H1 (cell line): ENCODE measurements around the gene GBP7. TPM values are rescaled to one million over a fixed set of nuclear protein-coding genes. Genes with fewer than 3 reads are reported as not detected.

Experiments
- CTCF ChIA-PET: fragments of 300-600 bp; sonication (Branson Sonifier 250); formaldehyde crosslinking; loops from one replicate; lab custom pipeline; 2021; ENCODE audit not compliant: partially characterized antibody; lab: Charles Lee
- POLR2A ChIA-PET: fragments of 300-600 bp; sonication (Branson Sonifier 250); formaldehyde crosslinking; loops from one replicate; lab custom pipeline; 2021; ENCODE audit warnings: inconsistent platforms; ENCODE audit not compliant: partially characterized antibody; lab: Charles Lee
- DNase-seq, 2 experiments: peaks; one replicate each; pipeline versions ENCODE4 v3.0.0 to v3.0.0-alpha.2; 2010 to 2022; ENCODE audit warnings: low spot score in 2 of 2, low read depth in 1 of 2, mixed read lengths in 1 of 2
- FAIRE-seq: peaks from 2 replicates; lab custom pipeline; 2011; peaks lifted over from hg19 to GRCh38; lab: Jason Lieb, UNC
- H2AFZ ChIP-seq: 2 replicates; pipeline ENCODE4 v1.8.1; 2012; ENCODE audit warnings: low read length, inconsistent platforms
- H2AK5ac ChIP-seq: 2 replicates; pipeline ENCODE4 v1.6.1; 2013; ENCODE audit warnings: low read depth, low read length
- H2BK120ac ChIP-seq: replicated peaks from 2 replicates; pipeline ENCODE3; 2013; ENCODE audit warnings: low read depth, low read length, inconsistent platforms
- H2BK12ac ChIP-seq: 2 replicates; pipeline ENCODE4 v1.6.1; 2013; ENCODE audit warnings: low read depth, low read length
- H2BK15ac ChIP-seq: 2 replicates; pipeline ENCODE4 v1.6.1; 2013; ENCODE audit warnings: low read length
- H2BK20ac ChIP-seq: 2 replicates; pipeline ENCODE4 v1.6.1; 2013; ENCODE audit warnings: low read length
- H2BK5ac ChIP-seq: 2 replicates; pipeline ENCODE4 v1.6.1; 2013; ENCODE audit warnings: low read depth, low read length
- H3K14ac ChIP-seq: 2 replicates; pipeline ENCODE4 v1.6.1; 2013; ENCODE audit warnings: inconsistent platforms; ENCODE audit not compliant: insufficient read length
- H3K18ac ChIP-seq: 2 replicates; pipeline ENCODE4 v1.6.1; 2013; ENCODE audit warnings: low read length; ENCODE audit errors: extremely low read depth
- H3K23ac ChIP-seq: 2 replicates; pipeline ENCODE4 v1.6.1; 2013; ENCODE audit warnings: inconsistent platforms; ENCODE audit not compliant: insufficient read length
- H3K23me2 ChIP-seq: 2 replicates; pipeline ENCODE4 v1.6.1; 2013; ENCODE audit warnings: low read depth, low read length
- H3K27ac ChIP-seq: 2 replicates; pipeline ENCODE4 v1.6.1; 2011; ENCODE audit warnings: low read depth, low read length, inconsistent platforms
- H3K27me3 ChIP-seq, 4 experiments: replicated peaks in 1 of 4; 1 replicate in 1 of 4; 2 replicates in 3 of 4; pipeline versions ENCODE4 v1.6.1 to v1.8.1; 2011 to 2013; ENCODE audit warnings: low read length in 3 of 4, mild to moderate bottlenecking in 3 of 4, inconsistent platforms in 2 of 4, mixed read lengths in 2 of 4, moderate library complexity in 1 of 4; ENCODE audit not compliant: control insufficient read depth in 3 of 4, insufficient read depth in 3 of 4; ENCODE audit errors: extremely low read depth in 1 of 4
- H3K36me3 ChIP-seq, 4 experiments: 2 replicates each; pipeline versions ENCODE4 v1.6.1 to v1.8.1; 2011 to 2013; ENCODE audit warnings: mild to moderate bottlenecking in 4 of 4, low read length in 3 of 4, moderate library complexity in 2 of 4, control low read depth in 1 of 4, inconsistent platforms in 1 of 4; ENCODE audit not compliant: insufficient read depth in 4 of 4, control insufficient read depth in 2 of 4
- H3K4ac ChIP-seq: replicated peaks from 2 replicates; pipeline ENCODE3; 2013; ENCODE audit warnings: low read length, low read depth, mixed read lengths, inconsistent platforms; ENCODE audit not compliant: insufficient read length
- H3K4me1 ChIP-seq, 4 experiments: replicated peaks in 1 of 4; 1 replicate in 1 of 4; 2 replicates in 3 of 4; pipeline versions ENCODE4 v1.6.1 to v1.8.1; 2011 to 2013; ENCODE audit warnings: low read length in 3 of 4, inconsistent platforms in 2 of 4, mixed read lengths in 1 of 4; ENCODE audit not compliant: insufficient read depth in 4 of 4, control insufficient read depth in 3 of 4
- H3K4me2 ChIP-seq, 2 experiments: 2 replicates each; pipeline versions ENCODE4 v1.6.1 to v1.8.1; 2011 to 2013; ENCODE audit warnings: low read depth in 2 of 2, low read length in 2 of 2, control low read depth in 1 of 2, inconsistent platforms in 1 of 2, mild to moderate bottlenecking in 1 of 2; ENCODE audit not compliant: insufficient read depth in 1 of 2
- H3K4me3 ChIP-seq, 4 experiments: fragments of 200-600, 300-600 bp in 1 of 4; sonication (generic), shearing (Covaris generic), sonication (Bioruptor Twin) in 1 of 4; 2 replicates each; pipeline versions ENCODE4 v1.5.1 to v1.8.1; 2011 to 2016; ENCODE audit warnings: low read length in 4 of 4, low read depth in 3 of 4, control low read depth in 2 of 4, inconsistent platforms in 2 of 4, mild to moderate bottlenecking in 2 of 4, mixed read lengths in 1 of 4, moderate library complexity in 1 of 4; ENCODE audit not compliant: insufficient read depth in 2 of 4; ENCODE audit errors: extremely low read depth in 1 of 4
- H3K56ac ChIP-seq: replicated peaks from 2 replicates; pipeline ENCODE3; 2013; ENCODE audit warnings: low read depth, mild to moderate bottlenecking, mixed read lengths, low read length, inconsistent platforms; ENCODE audit not compliant: insufficient read length
- H3K79me1 ChIP-seq: 2 replicates; pipeline ENCODE4 v1.6.1; 2013; ENCODE audit warnings: low read depth, low read length, control low read depth
- H3K79me2 ChIP-seq, 2 experiments: 2 replicates each; pipeline versions ENCODE4 v1.6.1 to v1.8.1; 2012 to 2013; ENCODE audit warnings: low read length in 2 of 2, mild to moderate bottlenecking in 2 of 2, inconsistent platforms in 1 of 2; ENCODE audit not compliant: insufficient read depth in 2 of 2, control insufficient read depth in 1 of 2
- H3K9ac ChIP-seq, 4 experiments: replicated peaks in 1 of 4; 1 replicate in 1 of 4; 2 replicates in 3 of 4; pipeline versions ENCODE4 v1.6.1 to v1.8.1; 2011 to 2013; ENCODE audit warnings: low read depth in 3 of 4, low read length in 3 of 4, control low read depth in 2 of 4, mild to moderate bottlenecking in 2 of 4, moderate library complexity in 2 of 4, inconsistent platforms in 1 of 4; ENCODE audit errors: extremely low read depth in 1 of 4
- H3K9me3 ChIP-seq, 2 experiments: 2 replicates each; pipeline versions ENCODE4 v1.6.1 to v1.8.1; 2012 to 2013; ENCODE audit warnings: mild to moderate bottlenecking in 2 of 2, moderate library complexity in 2 of 2, control low read depth in 1 of 2, inconsistent platforms in 1 of 2, low read depth in 1 of 2, low read length in 1 of 2, mixed read lengths in 1 of 2; ENCODE audit not compliant: insufficient read depth in 2 of 2
- H4K20me1 ChIP-seq, 2 experiments: replicated peaks in 1 of 2; 2 replicates each; pipeline versions ENCODE3 to v1.8.1; 2011 to 2013; ENCODE audit warnings: inconsistent platforms in 2 of 2, low read length in 2 of 2, mild to moderate bottlenecking in 1 of 2; ENCODE audit not compliant: insufficient read depth in 2 of 2, control insufficient read depth in 1 of 2
- H4K5ac ChIP-seq: 2 replicates; pipeline ENCODE4 v1.6.1; 2013; ENCODE audit warnings: low read length, low read depth, mixed read lengths, inconsistent platforms; ENCODE audit not compliant: insufficient read length
- H4K8ac ChIP-seq: 2 replicates; pipeline ENCODE4 v1.8.0; 2013; ENCODE audit warnings: mild to moderate bottlenecking, moderate library complexity, low read length, inconsistent platforms; ENCODE audit not compliant: insufficient read depth; ENCODE audit errors: extremely low read depth
- H4K91ac ChIP-seq: replicated peaks from 2 replicates; pipeline ENCODE3; 2013; ENCODE audit warnings: low read length, mixed read lengths, inconsistent platforms; ENCODE audit not compliant: insufficient read length
- CHD1 ChIP-seq: IDR thresholded peaks from 2 replicates; pipeline ENCODE4 v1.6.1; 2012; ENCODE audit warnings: low read depth, low read length, improper control_type of control experiment
- CTBP2 ChIP-seq: IDR thresholded peaks from 2 replicates; pipeline ENCODE4 v1.7.0; 2011; ENCODE audit warnings: borderline replicate concordance, mild to moderate bottlenecking, moderate library complexity, mixed read lengths, low read length; ENCODE audit not compliant: insufficient read depth, insufficient read length
- RXRA ChIP-seq: IDR thresholded peaks from 2 replicates; pipeline ENCODE4 v1.6.1; 2011; ENCODE audit warnings: low read depth, mild to moderate bottlenecking, low read length, moderate library complexity; ENCODE audit not compliant: insufficient read depth
- SAP30 ChIP-seq: fragments of 300-600 bp; sonication (generic); IDR thresholded peaks from 2 replicates; pipeline ENCODE4 v1.7.1; 2012; ENCODE audit warnings: low read length, moderate library complexity, mild to moderate bottlenecking, inconsistent platforms; ENCODE audit not compliant: insufficient read depth, insufficient replicate concordance
- ZNF274 ChIP-seq: IDR thresholded peaks from 2 replicates; pipeline ENCODE4 v1.7.0; 2012; ENCODE audit warnings: low read length, borderline replicate concordance; ENCODE audit errors: extremely low read depth
- long read RNA-seq, 2 experiments: library from RNA in 1 of 2; library from capped mRNA in 1 of 2; stranded (forward); transcript quantifications; one replicate each; pipeline ENCODE4 v2.0.0, GENCODE V29; 2021; ENCODE audit warnings: inconsistent platforms in 1 of 2
- polyA minus RNA-seq, 3 experiments: library from RNA; depleted of rRNA, polyadenylated mRNA; stranded (reverse); fragments of >200 nt; gene quantifications; 1 replicate in 2 of 3; 2 replicates in 1 of 3; pipeline ENCODE4 v1.2.3, GENCODE V29; 2011
- polyA plus RNA-seq, 7 experiments: library from polyadenylated mRNA; depleted of rRNA in 3 of 7; stranded (reverse) in 5 of 7; unstranded in 2 of 7; fragments of >200 nt in 5 of 7; fragments of 200-250 nt in 2 of 7; gene quantifications; 1 replicate in 5 of 7; 2 replicates in 1 of 7; 4 replicates in 1 of 7; pipeline versions ENCODE4 v1.2.1 to v1.2.3, GENCODE V29; 2011 to 2013; ENCODE audit warnings: missing spikeins in 2 of 7, mixed read lengths in 2 of 7
- total RNA-seq: library from RNA; stranded (reverse); fragmentation: NEBNext Ultra II Directional; extraction: Animal tissue kit (Norgen Biotek cat#: 25700); gene quantifications from 2 replicates; pipeline ENCODE4 v1.2.1, GENCODE V29; 2021

GBP7 gene, protein sequence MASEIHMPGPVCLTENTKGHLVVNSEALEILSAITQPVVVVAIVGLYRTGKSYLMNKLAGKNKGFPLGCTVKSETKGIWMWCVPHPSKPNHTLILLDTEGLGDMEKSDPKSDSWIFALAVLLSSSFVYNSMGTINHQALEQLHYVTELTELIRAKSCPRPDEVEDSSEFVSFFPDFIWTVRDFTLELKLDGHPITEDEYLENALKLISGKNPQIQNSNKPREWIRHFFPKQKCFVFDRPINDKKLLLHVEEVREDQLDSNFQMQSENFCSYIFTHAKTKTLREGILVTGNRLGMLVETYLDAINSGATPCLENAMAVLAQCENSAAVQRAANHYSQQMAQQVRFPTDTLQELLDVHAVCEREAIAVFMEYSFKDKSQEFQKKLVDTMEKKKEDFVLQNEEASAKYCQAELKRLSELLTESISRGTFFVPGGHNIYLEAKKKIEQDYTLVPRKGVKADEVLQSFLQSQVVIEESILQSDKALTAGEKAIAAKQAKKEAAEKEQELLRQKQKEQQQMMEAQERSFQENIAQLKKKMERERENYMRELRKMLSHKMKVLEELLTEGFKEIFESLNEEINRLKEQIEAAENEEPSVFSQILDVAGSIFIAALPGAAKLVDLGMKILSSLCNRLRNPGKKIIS
- total RNA-seq (not detected in 2 replicates), polyA plus RNA-seq (2011; rRNA removed) (not detected in 2 replicates), polyA minus RNA-seq (2011; rRNA and poly(A)+ RNA removed) (not detected in 2 replicates)
- polyA plus RNA-seq (2011; cell fraction: cytosol; rRNA removed) = not detected
- polyA plus RNA-seq (2011; cell fraction: nucleus; rRNA removed) = not detected
- polyA plus RNA-seq (2012, experiment 1 of 2) = not detected in 4 replicates
- polyA plus RNA-seq (2012, experiment 2 of 2) = not detected
- polyA plus RNA-seq (2013, experiment 1 of 2) = not detected
- not detected for polyA plus RNA-seq (2013, experiment 2 of 2)
- not detected for polyA minus RNA-seq (2011; cell fraction: cytosol; rRNA and poly(A)+ RNA removed)
- not detected for polyA minus RNA-seq (2011; cell fraction: nucleus; rRNA and poly(A)+ RNA removed)
- long read RNA-seq, experiment 1 = 0 reads
- long read RNA-seq, experiment 2 = 0 reads

DNA sequence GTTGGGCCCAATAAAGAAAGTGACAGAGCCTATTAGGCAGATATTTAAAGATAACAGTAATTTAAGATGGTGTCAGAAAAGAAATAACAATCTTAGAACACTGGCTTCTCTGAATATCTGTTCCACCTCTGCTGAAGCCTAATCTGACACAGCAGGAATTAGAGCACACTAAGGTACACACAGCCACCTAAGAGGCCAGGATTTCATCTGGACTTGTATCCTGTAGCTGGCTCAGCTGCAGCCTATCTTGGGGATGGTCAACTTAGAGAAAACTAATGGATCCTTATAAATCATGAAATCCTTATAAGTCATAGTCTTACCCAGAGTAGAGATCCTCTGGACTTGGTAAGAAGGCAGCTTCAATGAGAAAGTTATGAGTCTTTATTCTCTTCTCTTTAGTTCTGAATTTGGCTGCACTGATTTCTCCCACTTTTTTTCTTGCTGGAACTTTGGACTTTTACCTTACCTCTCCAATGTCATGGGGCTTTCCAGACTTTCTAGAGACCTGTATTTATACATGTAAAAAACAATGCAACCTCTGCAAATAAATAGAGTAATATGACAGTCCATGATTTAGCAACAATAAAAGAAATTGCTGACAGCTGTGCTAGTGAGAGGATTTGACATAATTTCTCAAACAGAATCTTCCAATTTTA is at the start of gene GBP7:
GBP7 (minus strand) TSS at position 403 of the 656 bp plus-strand sequence. CDS start 4,068 bp downstream, outside the sequence.
- FAIRE-seq (no peak), DNase-seq (no peak)
- Histone ChIP-seq H3K56ac (no peak within 1 kb of the TSS), H3K9ac (no peak within 1 kb of the TSS), H3K36me3 (no peaks in the 10 kb centered on the region), H3K23ac (no peak within 1 kb of the TSS), H3K27me3 (no peaks in the 10 kb centered on the region), H3K27ac (no peak within 1 kb of the TSS), H2BK120ac (no peak within 1 kb of the TSS), H3K4ac (no peak within 1 kb of the TSS), H4K20me1 (no peaks in the 10 kb centered on the region), H3K4me3 (no peak within 1 kb of the TSS), H3K4me2 (no peak within 1 kb of the TSS), H2BK15ac (no peak within 1 kb of the TSS), H2BK12ac (no peak within 1 kb of the TSS), H3K18ac (no peak within 1 kb of the TSS), H3K9me3 (no peaks in the 10 kb centered on the region), H3K4me1 (no peaks in the 10 kb centered on the region), H3K14ac (no peak within 1 kb of the TSS), H4K91ac (no peak within 1 kb of the TSS), H2AFZ (no peak within 1 kb of the TSS), H2AK5ac (no peak within 1 kb of the TSS), H4K5ac (no peak within 1 kb of the TSS), H3K79me2 (no peaks in the 10 kb centered on the region), H4K8ac (no peak within 1 kb of the TSS), H3K23me2 (no peaks in the 10 kb centered on the region), H2BK5ac (no peak within 1 kb of the TSS), H2BK20ac (no peak within 1 kb of the TSS), H3K79me1 (no peaks in the 10 kb centered on the region)
- ChIA-PET CTCF (interaction anchor here (1.1 kb wide), 2 partner anchors 12 to 13 kb away, joined by 3 to 4 read pairs; no protein-coding TSS in a partner anchor), POLR2A (no interaction called here)
- no peak for TF ChIP-seq CHD1
- TF ChIP-seq SAP30 = no peak
- no peak for TF ChIP-seq ZNF274
- no peak for TF ChIP-seq RXRA
- TF ChIP-seq CTBP2 = no peak
